ENCODE results near the gene CPN2.

DNA sequence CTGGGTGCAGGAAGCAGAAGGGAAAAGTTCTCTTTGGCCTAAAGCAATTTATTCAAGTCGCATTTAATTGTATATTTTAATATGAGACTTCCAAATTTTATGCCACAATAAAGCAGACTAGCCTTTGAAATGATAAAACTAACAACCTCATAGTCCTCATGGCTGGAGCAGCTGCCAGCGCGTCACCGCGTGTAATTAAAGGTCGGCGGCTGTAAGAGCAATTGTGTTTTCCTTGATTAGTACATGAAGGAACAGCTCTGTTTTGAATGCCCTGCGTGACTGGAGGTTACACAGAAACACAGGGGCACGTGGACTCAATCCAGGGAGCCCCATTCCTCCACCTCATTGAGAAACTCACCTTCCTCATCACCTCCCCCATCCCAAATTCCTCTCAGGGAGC is 28.5 kb upstream of the CPN2 start:
- TF ChIP-seq POLR2AphosphoS5 (IDR thresholded peaks at IDR 0.05; ENCODE audit: low read depth, low read length) (no peak), SIN3A (IDR thresholded peaks at IDR 0.05; ENCODE audit: borderline replicate concordance, insufficient read depth, low read length) (no peak)
- TF ChIP-seq, protein P1, sequence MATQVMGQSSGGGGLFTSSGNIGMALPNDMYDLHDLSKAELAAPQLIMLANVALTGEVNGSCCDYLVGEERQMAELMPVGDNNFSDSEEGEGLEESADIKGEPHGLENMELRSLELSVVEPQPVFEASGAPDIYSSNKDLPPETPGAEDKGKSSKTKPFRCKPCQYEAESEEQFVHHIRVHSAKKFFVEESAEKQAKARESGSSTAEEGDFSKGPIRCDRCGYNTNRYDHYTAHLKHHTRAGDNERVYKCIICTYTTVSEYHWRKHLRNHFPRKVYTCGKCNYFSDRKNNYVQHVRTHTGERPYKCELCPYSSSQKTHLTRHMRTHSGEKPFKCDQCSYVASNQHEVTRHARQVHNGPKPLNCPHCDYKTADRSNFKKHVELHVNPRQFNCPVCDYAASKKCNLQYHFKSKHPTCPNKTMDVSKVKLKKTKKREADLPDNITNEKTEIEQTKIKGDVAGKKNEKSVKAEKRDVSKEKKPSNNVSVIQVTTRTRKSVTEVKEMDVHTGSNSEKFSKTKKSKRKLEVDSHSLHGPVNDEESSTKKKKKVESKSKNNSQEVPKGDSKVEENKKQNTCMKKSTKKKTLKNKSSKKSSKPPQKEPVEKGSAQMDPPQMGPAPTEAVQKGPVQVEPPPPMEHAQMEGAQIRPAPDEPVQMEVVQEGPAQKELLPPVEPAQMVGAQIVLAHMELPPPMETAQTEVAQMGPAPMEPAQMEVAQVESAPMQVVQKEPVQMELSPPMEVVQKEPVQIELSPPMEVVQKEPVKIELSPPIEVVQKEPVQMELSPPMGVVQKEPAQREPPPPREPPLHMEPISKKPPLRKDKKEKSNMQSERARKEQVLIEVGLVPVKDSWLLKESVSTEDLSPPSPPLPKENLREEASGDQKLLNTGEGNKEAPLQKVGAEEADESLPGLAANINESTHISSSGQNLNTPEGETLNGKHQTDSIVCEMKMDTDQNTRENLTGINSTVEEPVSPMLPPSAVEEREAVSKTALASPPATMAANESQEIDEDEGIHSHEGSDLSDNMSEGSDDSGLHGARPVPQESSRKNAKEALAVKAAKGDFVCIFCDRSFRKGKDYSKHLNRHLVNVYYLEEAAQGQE (IDR thresholded peaks at IDR 0.05; ENCODE audit: insufficient read depth in 1 of 2, low read depth in 2 of 2, low read length in 2 of 2) = no peak

Measured in PFSK-1 (cell line).